Activated CD4-positive, CD25-positive, alpha-beta regulatory T cell (primary cell): ENCODE results near the gene MAP2K5.

Experiments
- DNase-seq, 4 experiments: peaks; one replicate each; lab custom pipeline; 2025; lab: John Stamatoyannopoulos, UW

MAP2K5 gene

GRCh38 chr15:67783303-67783702, 240.8 kb downstream of the MAP2K5 start:
- no peak for DNase-seq

DNA sequence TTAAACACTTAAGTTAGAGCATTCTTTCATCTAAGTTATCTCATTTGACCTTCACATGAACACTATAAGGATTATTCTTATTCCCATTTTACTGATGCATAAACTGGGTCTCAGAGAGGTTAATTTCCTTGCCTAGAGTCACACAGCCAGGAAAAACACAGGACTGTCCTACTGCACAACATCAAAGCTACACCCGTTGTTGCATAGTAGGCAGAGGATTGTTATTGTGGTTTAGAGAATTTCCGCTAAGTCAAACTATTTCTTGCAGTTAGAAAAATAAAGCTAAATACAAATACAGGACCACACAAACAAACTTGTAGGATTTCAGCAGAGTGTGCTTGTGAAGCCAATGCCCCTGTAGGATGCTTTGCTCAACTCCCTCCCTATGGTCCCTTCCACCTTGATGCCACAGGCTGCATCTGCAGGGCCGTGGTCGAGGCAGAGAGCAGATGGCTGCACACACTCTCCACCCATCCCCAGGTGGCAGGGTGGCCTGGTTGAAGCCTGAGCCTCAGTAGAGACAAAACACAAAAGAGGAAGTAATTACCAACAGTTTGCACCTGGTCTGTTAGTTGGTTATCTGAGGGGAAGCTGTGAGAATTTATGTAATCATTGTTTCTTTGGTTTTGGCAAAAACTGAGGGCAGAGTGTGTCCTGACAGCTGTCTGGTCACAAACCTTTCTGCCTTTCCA, 241.7 kb downstream of the MAP2K5 start:
- DNase-seq, result no peak

DNA sequence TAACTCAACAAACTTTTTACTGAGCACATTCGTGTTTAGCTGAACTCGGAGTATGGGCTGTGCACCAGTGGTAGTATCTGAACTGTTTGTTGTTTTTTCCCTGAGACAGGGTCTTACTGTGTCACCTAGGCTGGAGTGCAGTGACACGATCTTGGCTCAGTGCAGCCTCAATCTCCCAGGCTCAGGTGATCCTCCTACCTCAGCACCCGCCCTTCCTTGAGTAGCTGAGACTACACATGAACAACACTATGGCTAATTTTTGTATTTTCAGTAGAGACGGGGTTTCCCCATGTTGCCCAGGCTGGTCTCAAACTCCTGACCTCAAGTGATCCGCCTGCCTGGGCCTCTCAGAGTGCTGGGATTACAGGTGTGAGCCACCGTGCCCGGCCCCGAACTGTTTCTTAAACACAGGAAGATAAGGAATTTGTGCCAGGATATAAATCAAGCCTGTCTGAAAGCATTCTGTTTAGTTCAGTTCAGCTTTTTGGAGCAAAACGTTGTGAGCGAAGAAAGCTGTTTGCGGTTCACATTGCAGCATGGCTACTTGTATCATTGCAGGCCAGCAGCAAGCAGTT, 242.4 kb downstream of the MAP2K5 start:
- no peak for DNase-seq

DNA sequence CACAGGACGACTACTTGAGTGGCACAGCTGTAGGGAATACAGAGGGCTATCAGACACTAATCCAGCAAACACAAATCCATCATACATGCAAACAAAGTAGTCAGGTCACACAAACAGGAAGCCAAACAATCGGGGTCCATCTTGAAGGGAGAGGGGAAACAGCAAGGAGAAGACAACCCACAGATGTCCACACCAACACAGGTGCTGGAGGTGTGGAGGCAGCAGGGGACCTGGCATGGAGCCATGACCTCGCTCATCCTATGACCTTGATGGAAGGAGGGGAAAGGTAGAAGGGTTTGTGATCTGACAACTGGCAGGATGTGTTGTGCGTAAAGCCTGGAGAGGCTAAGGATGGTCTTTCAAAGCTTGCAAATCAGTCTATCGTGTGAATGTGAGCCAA, 242.9 kb downstream of the MAP2K5 start:
- no peak for DNase-seq

DNA sequence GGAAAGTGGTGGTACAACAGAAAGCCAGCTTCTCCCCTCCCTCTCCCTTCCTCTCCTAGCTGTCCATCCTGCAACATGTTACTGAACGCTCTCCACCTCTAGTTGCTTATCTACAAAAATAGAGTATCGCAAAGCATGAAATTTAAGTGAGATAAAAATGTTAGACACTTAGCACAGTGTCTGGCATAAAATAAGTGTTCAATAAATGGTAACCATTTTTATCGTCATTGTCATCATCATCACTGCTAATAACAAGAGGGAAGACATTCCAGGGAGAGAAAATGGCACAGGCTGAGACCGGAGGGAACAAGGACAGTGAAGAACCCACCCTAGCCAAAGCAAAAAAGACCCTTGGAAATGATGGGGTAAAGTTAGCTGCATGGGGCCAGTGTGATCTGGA, 244.1 kb downstream of the MAP2K5 start:
- DNase-seq, result no peak

DNA sequence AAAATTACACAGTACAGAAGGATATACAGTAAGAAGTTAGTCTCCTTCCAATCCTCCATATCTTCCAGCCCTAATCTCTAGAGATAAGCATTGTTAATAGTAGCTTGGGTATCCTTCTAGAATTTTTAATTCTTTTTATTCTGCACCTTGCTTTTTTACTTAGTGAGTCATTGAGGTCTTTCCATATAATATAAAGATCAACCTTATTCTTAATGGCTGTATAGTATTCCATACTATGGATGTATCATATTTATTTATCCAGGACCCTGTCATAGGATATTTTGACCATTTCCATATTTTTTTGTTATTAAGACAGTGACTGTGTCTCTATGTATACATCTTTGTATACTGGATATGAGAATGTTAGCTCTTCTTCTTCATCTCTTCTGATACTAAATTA, 246.5 kb downstream of the MAP2K5 start:
- no peak for DNase-seq

- no peak for DNase-seq
These were observed 248.3 kb downstream of the MAP2K5 start for GRCh38 chr15:67790610-67791319.

GRCh38 chr15:67792250-67792942, 249.9 kb downstream of the MAP2K5 start:
- no peak for DNase-seq

GRCh38 chr15:67794832-67795574, 252.5 kb downstream of the MAP2K5 start:
- DNase-seq, result no peak

DNA sequence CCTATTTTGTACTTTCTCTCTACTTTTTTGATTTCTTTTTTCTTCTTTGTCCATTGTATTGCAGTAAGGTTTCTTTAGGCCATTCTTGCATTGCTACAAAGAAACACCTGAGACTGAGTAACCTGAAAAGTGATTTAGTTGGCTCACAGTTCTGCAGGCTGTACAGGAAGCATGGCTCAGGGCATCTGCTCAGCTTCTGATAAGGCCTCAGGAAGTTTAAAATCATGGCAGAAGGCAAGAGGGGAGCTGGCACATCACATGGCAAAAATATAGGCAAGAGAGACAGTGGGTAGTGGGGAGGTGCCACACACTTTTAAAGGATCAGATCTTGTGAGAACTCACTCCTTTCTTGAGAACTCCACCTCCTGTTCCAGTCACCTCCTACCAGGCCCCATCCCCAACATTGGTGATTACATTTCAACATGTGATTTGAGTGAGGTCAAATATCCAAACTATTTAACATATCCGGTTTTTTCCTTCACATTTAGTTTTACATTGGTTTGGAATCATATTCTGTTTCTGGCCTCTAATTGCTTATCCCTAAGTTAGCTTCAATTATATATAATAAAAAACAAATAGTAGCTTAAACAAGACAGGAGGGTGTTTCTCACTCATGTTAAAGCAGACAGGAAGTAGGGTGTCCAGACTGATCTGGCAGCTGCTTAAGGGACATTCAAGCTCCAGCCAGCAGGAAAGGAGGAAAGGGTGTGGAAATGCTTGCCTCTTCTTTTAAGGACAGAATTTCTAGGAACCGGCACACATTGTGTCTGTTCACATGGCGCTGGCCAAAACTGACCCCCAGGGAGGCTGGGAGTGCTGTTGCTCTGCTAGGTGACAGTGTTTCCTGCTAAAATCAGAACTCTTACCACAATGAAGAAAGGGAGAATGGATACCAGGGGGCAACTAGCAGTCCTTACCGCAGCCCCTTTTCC, 254.0 kb downstream of the MAP2K5 start:
- DNase-seq, result no peak

GRCh38 chr15:67799801-67800205, 257.3 kb downstream of the MAP2K5 start:
- no peak for DNase-seq

DNA sequence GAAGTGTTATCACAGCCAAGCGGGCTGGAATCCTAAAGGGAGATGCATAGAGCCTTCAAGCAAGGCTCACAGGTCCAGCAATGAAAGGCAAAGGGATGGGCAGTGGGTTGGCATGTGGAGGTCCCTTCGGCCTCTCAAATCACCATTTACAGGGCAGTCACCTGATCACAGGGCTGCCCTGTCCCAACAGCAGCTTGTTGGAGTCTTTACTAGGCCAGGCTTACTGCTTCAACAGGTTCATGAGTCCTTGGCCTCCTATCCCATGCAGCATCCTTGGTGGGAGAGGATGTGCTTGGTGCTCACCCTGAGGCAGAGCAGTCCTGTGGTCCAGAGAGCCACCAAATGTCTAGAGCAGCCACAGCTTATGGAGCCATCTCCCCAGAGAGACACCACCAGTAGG, 258.6 kb downstream of the MAP2K5 start:
- no peak for DNase-seq

DNA sequence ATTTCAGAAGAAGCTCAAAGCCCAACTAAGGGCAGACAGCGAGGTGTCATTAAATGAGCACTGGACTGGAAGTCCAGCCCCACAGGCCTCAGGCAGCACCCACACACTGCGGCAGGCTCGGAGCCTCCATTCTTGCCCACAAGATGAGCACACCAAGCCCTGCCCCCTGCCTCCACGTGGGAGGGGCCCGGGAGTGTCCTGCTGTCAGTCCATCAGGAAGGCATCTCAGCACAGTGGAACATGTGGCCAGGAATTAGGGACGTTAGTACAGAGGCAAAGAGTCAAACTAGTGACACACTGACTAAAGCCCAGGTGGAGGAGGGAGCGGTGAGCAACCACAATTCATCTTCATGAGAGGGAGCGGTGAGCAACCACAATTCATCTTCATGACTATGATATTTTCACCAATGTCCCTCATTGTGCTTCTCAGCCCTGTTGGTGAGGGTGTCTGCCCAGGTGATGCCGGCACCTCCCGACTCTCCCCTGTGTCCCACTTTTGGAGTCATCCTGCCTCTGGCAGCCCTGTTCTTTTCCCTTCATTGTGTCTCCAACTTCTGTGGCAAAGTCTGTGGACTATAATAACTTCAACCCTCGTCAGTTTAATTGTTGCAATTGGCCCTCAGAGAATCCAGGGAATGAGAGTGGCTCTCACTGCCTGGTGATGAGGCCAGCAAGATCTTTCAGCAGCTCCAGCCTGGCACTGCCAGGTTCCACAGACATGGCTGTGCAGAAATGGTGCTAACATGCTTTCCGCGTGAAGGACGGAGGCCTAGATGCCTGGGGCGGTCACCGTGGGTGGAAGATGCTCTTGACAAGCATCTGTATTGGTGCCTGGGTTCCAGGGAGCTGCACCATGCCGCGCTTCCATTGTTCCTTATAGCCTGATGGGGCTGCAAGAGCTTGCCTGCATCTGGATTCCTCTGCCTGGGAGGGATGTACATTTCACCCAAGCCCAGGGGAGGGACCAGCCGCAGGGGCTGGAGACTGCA, 259.7 kb downstream of the MAP2K5 start:
- no peak for DNase-seq

DNA sequence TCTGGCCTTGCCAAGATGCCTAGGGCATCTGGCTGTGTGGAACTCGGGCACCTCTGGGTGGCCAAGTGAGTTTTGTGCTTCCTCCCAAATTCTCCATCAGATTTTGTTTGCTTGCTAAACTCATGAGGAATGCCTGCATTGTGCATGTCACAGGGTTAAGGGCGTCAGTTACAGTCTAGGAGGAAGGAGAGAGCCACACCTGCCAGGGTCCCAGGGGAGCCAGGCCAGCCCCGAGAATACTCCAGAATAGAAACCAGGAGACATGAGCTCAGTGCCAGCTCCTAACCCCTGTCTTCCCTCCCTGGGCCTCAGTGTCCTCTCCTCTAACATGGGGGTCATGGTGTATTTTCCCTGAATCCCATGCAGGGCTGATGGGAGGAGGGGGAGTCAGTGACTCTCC, 260.8 kb downstream of the MAP2K5 start:
- no peak for DNase-seq

GRCh38 chr15:67803996-67804843, 261.7 kb downstream of the MAP2K5 start:
- DNase-seq, result no peak

DNA sequence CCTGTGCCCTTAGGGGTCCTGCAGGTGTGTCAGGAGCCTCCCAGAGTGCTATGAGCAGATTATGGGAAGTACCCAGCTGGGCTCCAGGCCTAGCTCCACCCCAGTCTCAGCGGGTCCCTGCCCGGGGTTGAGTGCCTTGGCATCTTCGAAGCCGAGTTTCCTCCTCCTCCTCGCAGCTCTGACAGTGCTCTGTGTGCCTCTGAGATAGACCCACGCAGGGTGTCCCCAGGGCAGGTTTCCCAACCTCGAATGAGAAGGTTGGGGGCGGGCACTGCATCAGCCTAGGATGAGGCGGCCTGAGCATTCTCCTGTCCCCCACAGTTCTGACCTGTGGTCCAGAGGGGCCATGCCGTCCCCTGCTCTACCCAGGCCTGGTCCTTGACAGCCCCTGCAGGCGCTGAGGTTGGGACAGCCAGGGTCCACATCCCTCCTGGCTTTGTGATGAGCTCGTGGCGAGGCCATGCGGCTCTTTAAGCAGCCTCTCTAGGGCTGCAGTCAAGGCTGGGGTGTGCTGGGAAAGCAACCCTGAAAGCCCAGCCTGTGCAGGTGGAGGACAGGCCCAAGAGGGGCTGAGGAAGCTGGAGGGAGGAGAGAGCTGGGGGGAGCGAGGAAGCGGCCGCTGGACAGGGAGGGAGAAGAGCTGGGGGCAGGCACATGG, 262.6 kb downstream of the MAP2K5 start:
- no peak for DNase-seq

DNA sequence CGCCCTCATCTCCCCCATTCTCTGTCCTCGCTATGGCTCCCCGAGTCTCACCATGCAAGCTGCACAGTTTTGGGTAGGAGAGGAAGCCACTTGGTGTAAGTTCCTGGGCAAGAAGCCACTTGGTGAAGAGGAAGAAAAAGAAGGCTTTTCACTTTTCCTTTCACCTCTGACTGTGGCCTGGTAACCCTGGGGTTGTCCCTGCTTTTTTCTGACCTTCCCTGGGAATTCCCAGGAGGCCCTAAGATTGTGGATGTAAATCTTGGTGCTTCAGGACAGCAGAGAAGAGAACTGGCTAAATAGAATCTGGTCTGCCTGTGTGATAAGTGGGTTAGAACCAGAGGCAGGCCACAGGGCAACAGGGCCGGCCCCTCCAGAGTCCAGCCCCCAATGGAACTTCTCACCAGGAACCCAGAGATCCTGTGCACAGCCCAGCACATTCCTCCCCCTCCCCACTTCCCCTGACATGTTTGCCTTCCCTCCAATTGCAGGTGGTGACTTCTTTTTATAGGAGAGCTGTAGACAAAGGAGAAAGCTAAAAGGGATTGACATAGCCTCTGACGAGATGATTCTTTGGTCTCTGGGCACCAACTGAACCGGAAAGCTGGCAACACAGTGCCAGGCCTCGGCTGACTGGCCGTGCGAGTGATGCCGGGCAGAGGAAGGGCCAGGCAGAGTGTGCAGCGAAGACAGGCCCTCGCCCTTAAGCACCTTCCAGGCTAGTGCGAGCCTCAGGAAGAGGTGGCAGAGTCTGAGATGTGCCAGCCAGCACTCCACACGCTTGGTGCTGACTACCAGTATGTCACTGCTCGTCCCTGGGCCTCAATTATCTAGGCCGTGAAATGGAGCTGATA, 263.4 kb downstream of the MAP2K5 start:
- DNase-seq, result no peak
